WTC11 (cell line): ENCODE results near the gene RPS15. TPM values are rescaled to one million over a fixed set of nuclear protein-coding genes. Genes with fewer than 3 reads are reported as not detected.
A peak's percentile ranks its signal among the peaks of the same experiment; 100 is the strongest.

ENCODE experiments used
- ATAC-seq: fragments of 200-7000 bp; cut with Tn5 transposase; 2 replicates; pipeline ENCODE4 v1.10.0; 2021; ENCODE audit warnings: mild to moderate bottlenecking, moderate library complexity
- CTCF ChIA-PET: fragments of 300-600 bp; sonication (Branson Sonifier 250); formaldehyde crosslinking; loops from one replicate; lab custom pipeline; 2021; ENCODE audit warnings: antibody characterized with exemption; lab: Charles Lee
- POLR2A ChIA-PET: fragments of 350-600 bp; sonication (Branson Sonifier 250); formaldehyde crosslinking; loops from one replicate; lab custom pipeline; 2021; ENCODE audit warnings: antibody characterized with exemption; lab: Charles Lee
- DNase-seq: peaks from one replicate; pipeline ENCODE4 v3.0.0; 2021; ENCODE audit warnings: low spot score
- H3K27ac Mint-ChIP-seq: 2 replicates; pipeline ENCODE4 v1.8.0; 2021; ENCODE audit warnings: mixed read lengths
- H3K27me3 Mint-ChIP-seq: 2 replicates; pipeline ENCODE4 v1.8.0; 2021; ENCODE audit warnings: low read depth, mild to moderate bottlenecking, moderate library complexity, mixed read lengths
- H3K36me3 Mint-ChIP-seq: 2 replicates; pipeline ENCODE4 v1.8.0; 2021; ENCODE audit warnings: mixed read lengths
- H3K4me1 Mint-ChIP-seq: 2 replicates; pipeline ENCODE4 v1.8.0; 2022; ENCODE audit warnings: mixed read lengths
- H3K4me3 Mint-ChIP-seq: 2 replicates; pipeline ENCODE4 v1.8.0; 2021; ENCODE audit warnings: mild to moderate bottlenecking, moderate library complexity, mixed read lengths
- H3K9me3 Mint-ChIP-seq: 2 replicates; pipeline ENCODE4 v1.8.0; 2021; ENCODE audit warnings: mixed read lengths
- ATF1 ChIP-seq: sonication (generic); formaldehyde crosslinking; IDR thresholded peaks from 2 replicates; pipeline ENCODE4 v1.8.1; 2023; ENCODE audit warnings: mild to moderate bottlenecking, moderate library complexity, missing genetic modification reagents
- CBFB ChIP-seq: sonication (generic); formaldehyde crosslinking; IDR thresholded peaks from 2 replicates; pipeline ENCODE4 v1.8.1; 2022; ENCODE audit warnings: mild to moderate bottlenecking, low read depth, missing genetic modification reagents
- ELF4 ChIP-seq: sonication (generic); formaldehyde crosslinking; IDR thresholded peaks from 2 replicates; pipeline ENCODE4 v1.8.1; 2022; ENCODE audit warnings: low read depth, mild to moderate bottlenecking, moderate library complexity, missing genetic modification reagents
- ESRRA ChIP-seq: sonication (generic); formaldehyde crosslinking; IDR thresholded peaks from 2 replicates; pipeline ENCODE4 v1.8.1; 2022; ENCODE audit warnings: mild to moderate bottlenecking, missing genetic modification reagents, borderline replicate concordance
- FOXK1 ChIP-seq: sonication (generic); formaldehyde crosslinking; IDR thresholded peaks from 2 replicates; pipeline ENCODE4 v1.8.0; 2022; ENCODE audit warnings: mild to moderate bottlenecking, moderate library complexity, missing genetic modification reagents
- GABPB1 ChIP-seq: sonication (generic); formaldehyde crosslinking; IDR thresholded peaks from 2 replicates; pipeline ENCODE4 v1.8.1; 2023; ENCODE audit warnings: mild to moderate bottlenecking, missing genetic modification reagents
- IRF2 ChIP-seq: sonication (generic); formaldehyde crosslinking; IDR thresholded peaks from 2 replicates; pipeline ENCODE4 v1.8.0; 2022; ENCODE audit warnings: low read depth, missing genetic modification reagents, borderline replicate concordance
- JUN ChIP-seq: sonication (generic); formaldehyde crosslinking; IDR thresholded peaks from 2 replicates; pipeline ENCODE4 v1.8.0; 2023; ENCODE audit warnings: mild to moderate bottlenecking, missing genetic modification reagents
- PREB ChIP-seq: sonication (generic); formaldehyde crosslinking; IDR thresholded peaks from 2 replicates; pipeline ENCODE4 v1.8.1; 2022; ENCODE audit warnings: mild to moderate bottlenecking, missing genetic modification reagents, moderate library complexity, borderline replicate concordance
- SP1 ChIP-seq: sonication (generic); formaldehyde crosslinking; conservative IDR thresholded peaks from 2 replicates; pipeline ENCODE4 v1.8.1; 2022; ENCODE audit warnings: missing genetic modification reagents
- TCF7 ChIP-seq: sonication (generic); formaldehyde crosslinking; IDR thresholded peaks from 2 replicates; pipeline ENCODE4 v1.8.0; 2022; ENCODE audit warnings: mild to moderate bottlenecking, low read depth, missing genetic modification reagents, moderate library complexity
- TEAD1 ChIP-seq: sonication (generic); formaldehyde crosslinking; IDR thresholded peaks from 2 replicates; pipeline ENCODE4 v1.8.0; 2022; ENCODE audit warnings: mild to moderate bottlenecking, missing genetic modification reagents
- TEAD4 ChIP-seq: sonication (generic); formaldehyde crosslinking; IDR thresholded peaks from 2 replicates; pipeline ENCODE4 v1.8.0; 2022; ENCODE audit warnings: mild to moderate bottlenecking, missing genetic modification reagents
- TP53 ChIP-seq: sonication (generic); formaldehyde crosslinking; IDR thresholded peaks from 2 replicates; pipeline ENCODE4 v1.8.1; 2023; ENCODE audit warnings: mild to moderate bottlenecking, missing genetic modification reagents
- ZBTB21 ChIP-seq: sonication (generic); formaldehyde crosslinking; IDR thresholded peaks from 2 replicates; pipeline ENCODE4 v1.8.1; 2023; ENCODE audit warnings: mild to moderate bottlenecking, missing genetic modification reagents, borderline replicate concordance
- ZNF232 ChIP-seq: sonication (generic); formaldehyde crosslinking; IDR thresholded peaks from 2 replicates; pipeline ENCODE4 v1.8.0; 2022; ENCODE audit warnings: mild to moderate bottlenecking, missing genetic modification reagents
- ZNF532 ChIP-seq: fragments of 250-450 bp; sonication (Bioruptor Pico); IDR thresholded peaks from 2 replicates; pipeline ENCODE4 v1.9.0; 2021; ENCODE audit warnings: mild to moderate bottlenecking, borderline replicate concordance
- total RNA-seq: library from RNA; stranded (reverse); gene quantifications from 3 replicates; pipeline ENCODE4 v1.2.3, GENCODE V29; 2021
- TF ChIP-seq, protein P1 (sequence below): sonication (generic); formaldehyde crosslinking; IDR thresholded peaks from 2 replicates; pipeline ENCODE4 v1.8.1; 2022; ENCODE audit warnings: mild to moderate bottlenecking, moderate library complexity, missing genetic modification reagents
- TF ChIP-seq, protein P2 (sequence below): sonication (generic); formaldehyde crosslinking; IDR thresholded peaks from 2 replicates; pipeline ENCODE4 v1.8.1; 2022; ENCODE audit warnings: low read depth, missing genetic modification reagents, borderline replicate concordance
- TF ChIP-seq, protein P3 (sequence below): sonication (generic); formaldehyde crosslinking; IDR thresholded peaks from 2 replicates; pipeline ENCODE4 v1.8.1; 2023; ENCODE audit warnings: mild to moderate bottlenecking, missing genetic modification reagents, moderate library complexity

Gene RPS15
- total RNA-seq, 1 experiment from 2014 or later: 1,932 TPM

DNA sequence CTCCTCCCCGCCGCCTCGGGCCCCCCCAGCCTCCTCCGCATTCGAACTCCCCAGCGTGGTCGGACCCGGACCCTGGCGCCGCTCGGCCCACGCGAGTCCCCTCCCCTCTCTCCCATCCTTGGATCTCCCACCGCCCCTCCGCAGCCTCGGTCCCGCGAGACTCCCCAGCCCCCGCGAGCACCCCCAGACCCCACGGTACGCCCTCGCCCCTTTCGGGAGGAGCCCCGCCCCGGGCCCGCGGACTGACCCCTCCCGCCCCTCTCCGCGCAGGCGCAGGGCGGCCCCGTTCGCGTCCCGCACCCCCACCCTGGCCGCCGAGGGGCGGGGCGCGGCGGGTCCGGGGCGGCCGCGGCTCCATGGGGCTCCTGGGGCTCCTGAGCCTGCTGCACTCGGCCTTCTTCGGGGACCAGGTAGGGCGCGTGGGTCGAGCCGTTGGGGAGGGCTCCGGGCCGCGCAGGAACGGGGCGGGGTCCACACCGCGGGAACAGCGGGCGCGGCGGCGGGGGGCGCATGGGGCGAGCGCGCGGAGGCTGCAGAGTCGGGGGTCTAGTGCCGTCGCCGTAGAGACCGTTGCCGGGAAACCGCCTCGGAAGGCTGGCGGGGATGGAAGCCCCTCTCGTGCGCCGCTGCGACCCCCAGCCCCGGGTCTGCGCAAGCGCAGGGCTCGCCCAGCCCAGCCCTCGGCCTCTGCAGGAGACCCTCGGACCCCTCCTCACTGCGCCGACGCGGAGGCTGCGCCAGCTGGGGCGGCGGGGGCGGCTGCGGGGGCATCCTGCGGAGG lies 7.9 kb downstream of the RPS15 start:
- H3K4me3 Mint-ChIP-seq: no peak overlapping the region
- peaks cover 16% of the 10 kb centered on the region for H3K36me3 Mint-ChIP-seq
- ChIA-PET CTCF (interaction anchor here (1.0 to 5.0 kb wide), 14 partner anchors 9 to 347 kb away, joined by 3 to 56 read pairs (median 6); partner anchors contain the start of gene CIRBP), POLR2A (interaction anchor here (1.4 kb wide), 1 partner anchor 43 kb away, joined by 5 read pairs; no protein-coding TSS in a partner anchor)
- H3K27ac Mint-ChIP-seq: no peak overlapping the region
- H3K9me3 Mint-ChIP-seq: no peaks in the 10 kb centered on the region
- peaks cover 46% of the 10 kb centered on the region for H3K27me3 Mint-ChIP-seq
- ATAC-seq (peak; percentile 5; the same call in 1 of the 2 replicates), DNase-seq (peak; percentile 70)
- TF ChIP-seq TP53 (CRISPR knock-in tag): 0 out of 2 replicates have a peak, but pooled peaks have one; percentile 59
- no peak for TF ChIP-seq IRF2 (CRISPR knock-in tag)
- no peak for TF ChIP-seq PREB (CRISPR knock-in tag)
- no peak for TF ChIP-seq ZNF532 (CRISPR knock-in tag)
- 0 out of 2 replicates have a peak, but pooled peaks have one; percentile 11 for TF ChIP-seq CBFB (CRISPR knock-in tag)
- H3K4me1 Mint-ChIP-seq: peaks cover 11% of the 10 kb centered on the region

DNA sequence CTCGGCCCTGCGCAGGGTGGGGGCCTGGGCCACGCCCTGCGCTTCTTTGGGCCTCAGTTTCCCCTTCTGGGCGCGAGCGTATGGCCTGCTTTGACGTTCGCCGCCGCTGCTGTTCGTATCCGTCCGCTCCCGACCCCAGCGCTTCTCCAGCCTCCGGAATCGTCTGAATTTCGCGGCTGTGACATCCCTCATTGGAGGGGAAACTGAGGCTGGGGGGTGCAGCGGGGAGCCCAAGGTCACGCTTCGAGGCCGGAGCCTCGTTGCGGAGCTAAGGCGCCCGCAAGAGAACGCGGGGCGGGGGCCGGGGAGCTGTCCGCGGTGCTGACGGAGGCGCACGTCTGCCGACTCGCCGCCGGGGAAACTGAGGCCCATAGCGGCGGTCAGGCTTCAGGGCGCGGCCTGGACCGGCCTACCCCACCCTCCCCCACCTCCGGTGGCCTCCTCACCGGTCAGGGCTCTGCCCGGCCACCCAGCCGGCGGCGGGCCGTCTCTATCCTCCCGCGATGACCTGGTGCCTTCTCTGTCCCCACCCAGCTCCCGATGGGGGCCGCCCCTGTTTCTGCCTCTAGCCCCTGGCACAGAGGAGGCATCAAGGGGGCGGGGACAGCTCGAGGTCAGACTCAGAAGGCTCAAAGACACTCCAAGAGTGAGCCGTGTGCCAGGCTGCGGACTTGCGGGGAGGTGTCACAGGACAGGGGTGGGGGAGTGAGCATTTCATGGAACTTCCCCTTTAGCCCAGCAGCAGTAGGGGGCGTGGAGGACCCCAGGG lies 8.7 kb downstream of the RPS15 start:
- peaks cover 9% of the 10 kb centered on the region; the same call in 1 of the 2 replicates for H3K4me1 Mint-ChIP-seq
- H3K27me3 Mint-ChIP-seq: peaks cover 54% of the 10 kb centered on the region
- peak overlapping the region; percentile 55 for H3K4me3 Mint-ChIP-seq
- ChIA-PET POLR2A (interaction anchor here (0.6 kb wide), 1 partner anchor 9 kb away, joined by 3 read pairs; no protein-coding TSS in a partner anchor), CTCF (interaction anchor here (1.0 to 1.3 kb wide), 5 partner anchors 9 to 180 kb away, joined by 3 to 9 read pairs (median 4); partner anchors contain the start of gene CIRBP)
- no peak overlapping the region for H3K27ac Mint-ChIP-seq
- H3K36me3 Mint-ChIP-seq: peaks cover 8% of the 10 kb centered on the region
- ATAC-seq: no peak
- DNase-seq: peak; percentile 58
- no peaks in the 10 kb centered on the region for H3K9me3 Mint-ChIP-seq
- TF ChIP-seq TEAD4 (CRISPR knock-in tag) (peak; percentile 87), IRF2 (CRISPR knock-in tag) (0 out of 2 replicates have a peak, but pooled peaks have one; percentile 66), ATF1 (no peak), TEAD1 (CRISPR knock-in tag) (peak; percentile 89), ZBTB21 (peak; percentile 85), ZNF232 (CRISPR knock-in tag) (peak; percentile 88; the same call in 1 of the 2 replicates), JUN (CRISPR knock-in tag) (peak; percentile 94), TCF7 (CRISPR knock-in tag) (peak; percentile 87; the same call in 1 of the 2 replicates), ESRRA (peak; percentile 91; the same call in 1 of the 2 replicates), FOXK1 (peak; percentile 84), SP1 (peak; percentile 50), PREB (CRISPR knock-in tag) (peak; percentile 74; the same call in 1 of the 2 replicates), ELF4 (peak; percentile 88), GABPB1 (CRISPR knock-in tag) (no peak)
- TF ChIP-seq, protein P1, sequence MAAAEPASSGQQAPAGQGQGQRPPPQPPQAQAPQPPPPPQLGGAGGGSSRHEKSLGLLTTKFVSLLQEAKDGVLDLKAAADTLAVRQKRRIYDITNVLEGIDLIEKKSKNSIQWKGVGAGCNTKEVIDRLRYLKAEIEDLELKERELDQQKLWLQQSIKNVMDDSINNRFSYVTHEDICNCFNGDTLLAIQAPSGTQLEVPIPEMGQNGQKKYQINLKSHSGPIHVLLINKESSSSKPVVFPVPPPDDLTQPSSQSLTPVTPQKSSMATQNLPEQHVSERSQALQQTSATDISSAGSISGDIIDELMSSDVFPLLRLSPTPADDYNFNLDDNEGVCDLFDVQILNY (CRISPR knock-in tag): peak; percentile 54; the same call in 1 of the 2 replicates
- TF ChIP-seq, protein P2, sequence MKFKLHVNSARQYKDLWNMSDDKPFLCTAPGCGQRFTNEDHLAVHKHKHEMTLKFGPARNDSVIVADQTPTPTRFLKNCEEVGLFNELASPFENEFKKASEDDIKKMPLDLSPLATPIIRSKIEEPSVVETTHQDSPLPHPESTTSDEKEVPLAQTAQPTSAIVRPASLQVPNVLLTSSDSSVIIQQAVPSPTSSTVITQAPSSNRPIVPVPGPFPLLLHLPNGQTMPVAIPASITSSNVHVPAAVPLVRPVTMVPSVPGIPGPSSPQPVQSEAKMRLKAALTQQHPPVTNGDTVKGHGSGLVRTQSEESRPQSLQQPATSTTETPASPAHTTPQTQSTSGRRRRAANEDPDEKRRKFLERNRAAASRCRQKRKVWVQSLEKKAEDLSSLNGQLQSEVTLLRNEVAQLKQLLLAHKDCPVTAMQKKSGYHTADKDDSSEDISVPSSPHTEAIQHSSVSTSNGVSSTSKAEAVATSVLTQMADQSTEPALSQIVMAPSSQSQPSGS (CRISPR knock-in tag): no peak
- TF ChIP-seq, protein P3, sequence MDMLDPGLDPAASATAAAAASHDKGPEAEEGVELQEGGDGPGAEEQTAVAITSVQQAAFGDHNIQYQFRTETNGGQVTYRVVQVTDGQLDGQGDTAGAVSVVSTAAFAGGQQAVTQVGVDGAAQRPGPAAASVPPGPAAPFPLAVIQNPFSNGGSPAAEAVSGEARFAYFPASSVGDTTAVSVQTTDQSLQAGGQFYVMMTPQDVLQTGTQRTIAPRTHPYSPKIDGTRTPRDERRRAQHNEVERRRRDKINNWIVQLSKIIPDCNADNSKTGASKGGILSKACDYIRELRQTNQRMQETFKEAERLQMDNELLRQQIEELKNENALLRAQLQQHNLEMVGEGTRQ (CRISPR knock-in tag): no peak
